ENCODE data around the gene KRTAP5-7. TPM values are rescaled to one million over a fixed set of nuclear protein-coding genes. Genes with fewer than 3 reads are reported as not detected.
"Not testable (repeated sequence)": the region's sequence is repeated elsewhere in the genome, so short reads cannot be mapped to it uniquely, and the experiment has no call there.

The KRTAP5-7 gene
- total RNA-seq, 1 donor from 2014 or later: not detected

DNA sequence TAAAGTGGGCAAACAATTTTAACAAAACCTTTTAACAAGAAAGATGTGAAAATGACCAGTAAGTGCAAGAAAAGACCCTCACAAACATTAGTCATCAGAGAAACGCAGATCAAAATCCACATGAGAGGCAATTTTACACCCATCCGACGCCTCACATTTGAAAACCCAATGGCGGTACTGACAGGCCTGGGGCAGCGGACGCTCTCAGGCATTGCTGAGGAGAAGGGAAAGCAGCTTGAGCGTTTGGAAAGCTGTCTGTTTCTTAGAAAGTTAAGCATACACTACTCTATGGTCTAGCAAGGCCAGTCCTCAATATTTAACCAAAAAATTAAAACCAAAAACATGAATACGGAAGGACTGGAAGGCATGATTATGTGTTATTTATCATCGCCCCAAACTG lies 8.8 kb downstream of the KRTAP5-7 start:
- H3K79me2 ChIP-seq (ENCODE audit: low read depth): no peaks in the 10 kb centered on the region
- H3K27me3 Mint-ChIP-seq (ENCODE audit: insufficient read depth, low read depth): peaks cover 10% of the 10 kb centered on the region
- H3K4me1 Mint-ChIP-seq: peaks cover 8% of the 10 kb centered on the region
- H3K4me1 ChIP-seq: no peaks in the 10 kb centered on the region
- TF ChIP-seq EZH2 (IDR thresholded peaks at IDR 0.05): no peak
- TF ChIP-seq, protein P1, sequence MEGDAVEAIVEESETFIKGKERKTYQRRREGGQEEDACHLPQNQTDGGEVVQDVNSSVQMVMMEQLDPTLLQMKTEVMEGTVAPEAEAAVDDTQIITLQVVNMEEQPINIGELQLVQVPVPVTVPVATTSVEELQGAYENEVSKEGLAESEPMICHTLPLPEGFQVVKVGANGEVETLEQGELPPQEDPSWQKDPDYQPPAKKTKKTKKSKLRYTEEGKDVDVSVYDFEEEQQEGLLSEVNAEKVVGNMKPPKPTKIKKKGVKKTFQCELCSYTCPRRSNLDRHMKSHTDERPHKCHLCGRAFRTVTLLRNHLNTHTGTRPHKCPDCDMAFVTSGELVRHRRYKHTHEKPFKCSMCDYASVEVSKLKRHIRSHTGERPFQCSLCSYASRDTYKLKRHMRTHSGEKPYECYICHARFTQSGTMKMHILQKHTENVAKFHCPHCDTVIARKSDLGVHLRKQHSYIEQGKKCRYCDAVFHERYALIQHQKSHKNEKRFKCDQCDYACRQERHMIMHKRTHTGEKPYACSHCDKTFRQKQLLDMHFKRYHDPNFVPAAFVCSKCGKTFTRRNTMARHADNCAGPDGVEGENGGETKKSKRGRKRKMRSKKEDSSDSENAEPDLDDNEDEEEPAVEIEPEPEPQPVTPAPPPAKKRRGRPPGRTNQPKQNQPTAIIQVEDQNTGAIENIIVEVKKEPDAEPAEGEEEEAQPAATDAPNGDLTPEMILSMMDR (IDR thresholded peaks at IDR 0.05): no peak
- no peak for TF ChIP-seq EZH2phosphoT487 (IDR thresholded peaks at IDR 0.05)
- no peak overlapping the region for H3K4me2 ChIP-seq
- DNase-seq (ENCODE audit: low spot score): no peak
- H2AFZ ChIP-seq (replicated peaks): no peak overlapping the region
- H3F3A ChIP-seq (ENCODE audit: low read depth): no peaks in the 10 kb centered on the region
- H3K36me3 ChIP-seq: no peaks in the 10 kb centered on the region
- H4K20me1 ChIP-seq (ENCODE audit: low read depth): no peaks in the 10 kb centered on the region
- no peak overlapping the region for H3K4me3 ChIP-seq
- no peak overlapping the region for H3K4me3 Mint-ChIP-seq
- no peaks in the 10 kb centered on the region for H3K27me3 ChIP-seq
- no peak overlapping the region for H3K9ac ChIP-seq
- H3K27ac ChIP-seq: no peak overlapping the region
- no peak overlapping the region for H3K27ac Mint-ChIP-seq
- H3K9me3 Mint-ChIP-seq: peaks cover 3% of the 10 kb centered on the region
- no peaks in the 10 kb centered on the region for H3K36me3 Mint-ChIP-seq
- H3K9me3 ChIP-seq (ENCODE audit: low read depth): no peaks in the 10 kb centered on the region

GRCh38 chr11:71537537-71537936 lies 10.5 kb downstream of the KRTAP5-7 start:
- no peak overlapping the region for H3K4me2 ChIP-seq
- H3K79me2 ChIP-seq (ENCODE audit: low read depth): no peaks in the 10 kb centered on the region
- H3K9me3 ChIP-seq (ENCODE audit: low read depth): no peaks in the 10 kb centered on the region
- no peak for DNase-seq (ENCODE audit: low spot score)
- no peak overlapping the region for H3K4me3 ChIP-seq
- peaks cover 8% of the 10 kb centered on the region for H3K4me1 Mint-ChIP-seq
- no peak for TF ChIP-seq EZH2 (IDR thresholded peaks at IDR 0.05)
- TF ChIP-seq EZH2phosphoT487 (IDR thresholded peaks at IDR 0.05): no peak
- TF ChIP-seq, protein P1 (IDR thresholded peaks at IDR 0.05): no peak
- H4K20me1 ChIP-seq (ENCODE audit: low read depth): no peaks in the 10 kb centered on the region
- no peak overlapping the region for H3K27ac ChIP-seq
- H3K27ac Mint-ChIP-seq: no peak overlapping the region
- peaks cover 9% of the 10 kb centered on the region for H3K27me3 Mint-ChIP-seq (ENCODE audit: insufficient read depth, low read depth)
- no peaks in the 10 kb centered on the region for H3K36me3 ChIP-seq
- no peaks in the 10 kb centered on the region for H3F3A ChIP-seq (ENCODE audit: low read depth)
- H3K4me3 Mint-ChIP-seq: no peak overlapping the region
- no peak overlapping the region for H2AFZ ChIP-seq (replicated peaks)
- H3K27me3 ChIP-seq: no peaks in the 10 kb centered on the region
- peaks cover 5% of the 10 kb centered on the region for H3K9me3 Mint-ChIP-seq
- no peaks in the 10 kb centered on the region for H3K4me1 ChIP-seq
- no peaks in the 10 kb centered on the region for H3K36me3 Mint-ChIP-seq
- no peak overlapping the region for H3K9ac ChIP-seq

- not testable (repeated sequence) for H3K4me1 ChIP-seq; H3K27me3 Mint-ChIP-seq (ENCODE audit: insufficient read depth, low read depth); H3K79me2 ChIP-seq (ENCODE audit: low read depth); H2AFZ ChIP-seq (replicated peaks); H3K9ac ChIP-seq; H4K20me1 ChIP-seq (ENCODE audit: low read depth); H3K27me3 ChIP-seq; H3K36me3 ChIP-seq; H3F3A ChIP-seq (ENCODE audit: low read depth); DNase-seq (ENCODE audit: low spot score); H3K4me1 Mint-ChIP-seq; H3K27ac ChIP-seq; H3K9me3 ChIP-seq (ENCODE audit: low read depth); H3K36me3 Mint-ChIP-seq; H3K4me3 ChIP-seq; H3K27ac Mint-ChIP-seq; H3K4me2 ChIP-seq; H3K4me3 Mint-ChIP-seq; H3K9me3 Mint-ChIP-seq
Measured at GRCh38 chr11:71537977-71538665, 11.1 kb downstream of the KRTAP5-7 start, which contains the start of gene KRTAP5-8. Gene KRTAP5-8, plus strand, starts transcription at chr11:71538025. Its CDS starts 31 bp downstream, at chr11:71538056.

GRCh38 chr11:71538666-71538990 lies 11.6 kb downstream of the KRTAP5-7 start:
- H3K4me1 Mint-ChIP-seq: peaks cover 11% of the 10 kb centered on the region
- no peak overlapping the region for H3K4me3 Mint-ChIP-seq
- H3K9ac ChIP-seq: no peak overlapping the region
- H3K27me3 Mint-ChIP-seq (ENCODE audit: insufficient read depth, low read depth): peaks cover 9% of the 10 kb centered on the region
- H3K9me3 Mint-ChIP-seq: peaks cover 5% of the 10 kb centered on the region
- H4K20me1 ChIP-seq (ENCODE audit: low read depth): no peaks in the 10 kb centered on the region
- no peak overlapping the region for H2AFZ ChIP-seq (replicated peaks)
- no peak for TF ChIP-seq EZH2 (IDR thresholded peaks at IDR 0.05)
- TF ChIP-seq EZH2phosphoT487 (IDR thresholded peaks at IDR 0.05): no peak
- TF ChIP-seq, protein P1 (IDR thresholded peaks at IDR 0.05): no peak
- no peaks in the 10 kb centered on the region for H3K36me3 ChIP-seq
- H3K79me2 ChIP-seq (ENCODE audit: low read depth): no peaks in the 10 kb centered on the region
- H3K9me3 ChIP-seq (ENCODE audit: low read depth): no peaks in the 10 kb centered on the region
- no peak overlapping the region for H3K4me3 ChIP-seq
- H3K4me2 ChIP-seq: no peak overlapping the region
- no peak overlapping the region for H3K27ac ChIP-seq
- no peaks in the 10 kb centered on the region for H3K4me1 ChIP-seq
- no peaks in the 10 kb centered on the region for H3K36me3 Mint-ChIP-seq
- H3K27ac Mint-ChIP-seq: no peak overlapping the region
- DNase-seq (ENCODE audit: low spot score): no peak
- H3K27me3 ChIP-seq: no peaks in the 10 kb centered on the region
- no peaks in the 10 kb centered on the region for H3F3A ChIP-seq (ENCODE audit: low read depth)
